ENCODE measurements around the gene ARL4D.

DNA sequence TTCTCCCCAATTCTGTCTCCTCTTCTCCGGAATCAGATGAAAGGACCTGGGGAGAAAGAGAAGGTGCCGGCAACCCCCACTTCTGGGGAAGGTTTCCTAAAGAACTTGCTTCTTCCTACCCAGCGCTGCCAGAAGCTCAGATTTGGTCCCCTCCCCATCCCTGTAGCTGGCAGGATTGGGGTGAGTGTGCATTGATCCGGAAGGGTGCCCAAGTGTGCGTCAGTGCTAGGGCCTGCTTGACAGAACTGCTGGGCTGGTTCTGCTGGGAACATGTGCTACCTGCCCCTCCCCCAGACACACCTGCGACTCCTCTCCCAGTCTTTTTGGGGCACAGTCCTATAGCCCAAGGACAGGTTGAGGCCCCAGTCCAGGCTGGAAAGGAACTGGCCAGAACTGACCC, 3.3 kb downstream of the ARL4D start:
- no peak for TF ChIP-seq NFE2L2 (IDR thresholded peaks at IDR 0.05; ENCODE audit: low read depth, low read length)
- TF ChIP-seq, protein P1, sequence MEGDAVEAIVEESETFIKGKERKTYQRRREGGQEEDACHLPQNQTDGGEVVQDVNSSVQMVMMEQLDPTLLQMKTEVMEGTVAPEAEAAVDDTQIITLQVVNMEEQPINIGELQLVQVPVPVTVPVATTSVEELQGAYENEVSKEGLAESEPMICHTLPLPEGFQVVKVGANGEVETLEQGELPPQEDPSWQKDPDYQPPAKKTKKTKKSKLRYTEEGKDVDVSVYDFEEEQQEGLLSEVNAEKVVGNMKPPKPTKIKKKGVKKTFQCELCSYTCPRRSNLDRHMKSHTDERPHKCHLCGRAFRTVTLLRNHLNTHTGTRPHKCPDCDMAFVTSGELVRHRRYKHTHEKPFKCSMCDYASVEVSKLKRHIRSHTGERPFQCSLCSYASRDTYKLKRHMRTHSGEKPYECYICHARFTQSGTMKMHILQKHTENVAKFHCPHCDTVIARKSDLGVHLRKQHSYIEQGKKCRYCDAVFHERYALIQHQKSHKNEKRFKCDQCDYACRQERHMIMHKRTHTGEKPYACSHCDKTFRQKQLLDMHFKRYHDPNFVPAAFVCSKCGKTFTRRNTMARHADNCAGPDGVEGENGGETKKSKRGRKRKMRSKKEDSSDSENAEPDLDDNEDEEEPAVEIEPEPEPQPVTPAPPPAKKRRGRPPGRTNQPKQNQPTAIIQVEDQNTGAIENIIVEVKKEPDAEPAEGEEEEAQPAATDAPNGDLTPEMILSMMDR (conservative IDR thresholded peaks at IDR 0.05; ENCODE audit: low read depth, low read length) = no peak
- TF ChIP-seq POLR2A (IDR thresholded peaks at IDR 0.05; ENCODE audit: low read depth, low read length) = no peak
